Mammary epithelial cell (primary cell): ENCODE measurements around the gene STPG3.

Experiments used
- CTCF ChIP-seq, 2 donors: IDR thresholded peaks in 1 of 2; conservative IDR thresholded peaks in 1 of 2; 2 replicates each; pipeline ENCODE4 v1.5.1; 2011 to 2012; ENCODE audit warnings: inconsistent platforms in 2 of 2, low read length in 2 of 2, mild to moderate bottlenecking in 2 of 2, control low read depth in 1 of 2, low read depth in 1 of 2; ENCODE audit not compliant: insufficient read depth in 1 of 2; ENCODE audit errors: extremely low read depth in 1 of 2
- EZH2 ChIP-seq: IDR thresholded peaks from 2 replicates; pipeline ENCODE4 v1.6.1; 2012; ENCODE audit warnings: low read length, inconsistent platforms, borderline replicate concordance

- TF ChIP-seq CTCF (conservative IDR thresholded peaks at IDR 0.05 in 1 of 2, IDR thresholded peaks at IDR 0.05 in 1 of 2; ENCODE audit: extremely low read depth in 1 of 2, insufficient read depth in 1 of 2, low read depth in 1 of 2, low read length in 2 of 2) (no peak), EZH2 (no peak)
Measured at GRCh38 chr9:137217276-137218211, 33.5 kb upstream of the STPG3 start.
